Endothelial cell (in vitro differentiated cells): ENCODE data around the gene GTF2A1. TPM values are rescaled to one million over a fixed set of nuclear protein-coding genes. Genes with fewer than 3 reads are reported as not detected.

ENCODE experiments used
- DNase-seq: peaks from one replicate; pipeline ENCODE4 v3.0.0; 2021; ENCODE audit warnings: low spot score
- H3K27ac Mint-ChIP-seq: one replicate; pipeline ENCODE4 v1.8.0; 2021; ENCODE audit warnings: mixed read lengths, inconsistent platforms; ENCODE audit not compliant: unreplicated experiment
- H3K27me3 Mint-ChIP-seq: one replicate; pipeline ENCODE4 v1.8.0; 2021; ENCODE audit warnings: mild to moderate bottlenecking, moderate library complexity, mixed read lengths, inconsistent platforms; ENCODE audit not compliant: unreplicated experiment
- H3K36me3 Mint-ChIP-seq: one replicate; pipeline ENCODE4 v1.8.0; 2021; ENCODE audit warnings: mild to moderate bottlenecking, low read depth, mixed read lengths, inconsistent platforms; ENCODE audit not compliant: unreplicated experiment
- H3K4me1 Mint-ChIP-seq: one replicate; pipeline ENCODE4 v1.8.0; 2021; ENCODE audit warnings: mild to moderate bottlenecking, mixed read lengths, inconsistent platforms; ENCODE audit not compliant: unreplicated experiment
- H3K4me3 Mint-ChIP-seq: one replicate; pipeline ENCODE4 v1.8.0; 2021; ENCODE audit warnings: mild to moderate bottlenecking, mixed read lengths, inconsistent platforms; ENCODE audit not compliant: unreplicated experiment
- H3K9me3 Mint-ChIP-seq: one replicate; pipeline ENCODE4 v1.8.0; 2021; ENCODE audit warnings: mixed read lengths, inconsistent platforms; ENCODE audit not compliant: unreplicated experiment
- long read RNA-seq: library from polyadenylated mRNA; unstranded; transcript quantifications from one replicate; pipeline ENCODE4 v2.0.0, GENCODE V29; 2020; ENCODE audit not compliant: unreplicated experiment
- total RNA-seq: library from RNA; stranded (reverse); fragmentation: NEBNext Ultra II Directional; extraction: Animal tissue kit (Norgen Biotek cat#: 25700); gene quantifications from one replicate; pipeline ENCODE4 v1.2.1, GENCODE V29; 2021; ENCODE audit not compliant: unreplicated experiment
- TF ChIP-seq, protein P1 (sequence below): fragments of 200-600 bp; sonication (generic); IDR thresholded peaks from one replicate; pipeline ENCODE4 v1.5.0; 2021; ENCODE audit warnings: antibody characterized with exemption; ENCODE audit not compliant: unreplicated experiment

The GTF2A1 gene
- 34.6 TPM for total RNA-seq
- long read RNA-seq, result 0 reads

DNA sequence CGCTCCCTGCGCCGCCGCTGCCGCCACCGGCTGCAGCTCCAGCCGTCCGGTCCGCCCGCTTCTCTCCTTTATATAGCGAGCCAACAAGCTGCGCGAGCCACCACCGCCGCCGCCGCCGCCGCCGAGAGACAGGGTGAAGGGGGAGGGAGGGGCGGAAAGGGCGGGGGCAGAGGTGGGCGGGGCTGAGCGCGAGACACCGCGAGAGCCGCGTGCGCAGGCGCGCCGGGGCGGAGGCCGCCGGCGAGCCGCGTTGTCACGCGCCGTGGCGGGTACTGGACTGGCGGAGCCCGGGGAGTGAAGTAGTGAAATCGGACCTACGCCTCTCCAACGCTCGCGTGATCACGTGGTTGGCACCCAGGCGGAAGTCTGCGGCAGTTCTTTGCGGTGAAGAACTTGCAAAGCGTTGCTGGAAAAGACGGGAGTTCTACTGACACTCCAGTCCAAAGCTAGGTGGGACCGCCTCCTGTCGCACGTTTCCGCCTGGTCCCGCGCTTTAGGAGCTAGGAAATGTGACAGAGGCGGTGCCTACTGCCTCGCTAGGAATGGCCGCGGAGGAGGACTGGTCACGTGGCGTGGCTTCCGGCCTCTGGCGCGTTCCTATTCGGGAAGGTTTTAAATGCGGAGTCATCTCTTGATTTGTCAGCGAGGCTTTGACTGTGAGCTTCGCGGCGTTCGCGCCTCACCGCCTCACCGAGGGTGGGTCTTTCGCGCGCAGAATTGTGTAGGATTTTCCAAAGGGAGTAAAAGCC, at the start of gene GTF2A1:
Gene GTF2A1 (minus strand): TSS at position 130 of the 749 bp plus-strand sequence. CDS start 441 bp downstream, outside the sequence.
- Mint-ChIP-seq H3K4me1 (peaks cover 17% of the 10 kb centered on the region), H3K27me3 (peaks cover 24% of the 10 kb centered on the region), H3K27ac (peak within 1 kb of the TSS; percentile 100), H3K9me3 (no peaks in the 10 kb centered on the region), H3K36me3 (peaks cover 8% of the 10 kb centered on the region), H3K4me3 (peak within 1 kb of the TSS; percentile 99)
- peak; percentile 97 for DNase-seq
- TF ChIP-seq, protein P1, sequence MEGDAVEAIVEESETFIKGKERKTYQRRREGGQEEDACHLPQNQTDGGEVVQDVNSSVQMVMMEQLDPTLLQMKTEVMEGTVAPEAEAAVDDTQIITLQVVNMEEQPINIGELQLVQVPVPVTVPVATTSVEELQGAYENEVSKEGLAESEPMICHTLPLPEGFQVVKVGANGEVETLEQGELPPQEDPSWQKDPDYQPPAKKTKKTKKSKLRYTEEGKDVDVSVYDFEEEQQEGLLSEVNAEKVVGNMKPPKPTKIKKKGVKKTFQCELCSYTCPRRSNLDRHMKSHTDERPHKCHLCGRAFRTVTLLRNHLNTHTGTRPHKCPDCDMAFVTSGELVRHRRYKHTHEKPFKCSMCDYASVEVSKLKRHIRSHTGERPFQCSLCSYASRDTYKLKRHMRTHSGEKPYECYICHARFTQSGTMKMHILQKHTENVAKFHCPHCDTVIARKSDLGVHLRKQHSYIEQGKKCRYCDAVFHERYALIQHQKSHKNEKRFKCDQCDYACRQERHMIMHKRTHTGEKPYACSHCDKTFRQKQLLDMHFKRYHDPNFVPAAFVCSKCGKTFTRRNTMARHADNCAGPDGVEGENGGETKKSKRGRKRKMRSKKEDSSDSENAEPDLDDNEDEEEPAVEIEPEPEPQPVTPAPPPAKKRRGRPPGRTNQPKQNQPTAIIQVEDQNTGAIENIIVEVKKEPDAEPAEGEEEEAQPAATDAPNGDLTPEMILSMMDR, result no peak

DNA sequence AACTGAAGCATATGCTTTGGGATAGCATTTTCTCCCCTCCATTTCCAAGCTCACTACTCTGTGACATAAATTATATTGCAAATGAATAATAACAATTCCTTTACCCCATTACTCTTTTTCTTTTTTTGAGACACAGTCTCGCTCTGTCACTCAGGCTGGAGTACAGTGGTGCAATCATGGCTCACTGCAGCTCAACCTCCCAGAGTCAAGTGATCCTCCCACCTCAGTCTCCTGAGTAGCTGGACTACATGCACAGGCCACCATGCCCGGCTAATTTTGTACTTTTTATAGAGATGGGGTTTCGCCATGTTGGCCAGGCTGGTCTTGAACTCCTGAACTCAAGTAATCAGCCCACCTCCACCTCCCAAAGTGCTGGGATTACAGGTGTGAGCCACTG, 49.2 kb upstream of the GTF2A1 start:
- Mint-ChIP-seq H3K9me3 (no peaks in the 10 kb centered on the region), H3K4me3 (no peak overlapping the region), H3K27me3 (no peaks in the 10 kb centered on the region), H3K27ac (peak overlapping the region; percentile 58), H3K36me3 (peaks cover 11% of the 10 kb centered on the region), H3K4me1 (peaks cover 42% of the 10 kb centered on the region)
- no peak for DNase-seq
- TF ChIP-seq, protein P1, result no peak

DNA sequence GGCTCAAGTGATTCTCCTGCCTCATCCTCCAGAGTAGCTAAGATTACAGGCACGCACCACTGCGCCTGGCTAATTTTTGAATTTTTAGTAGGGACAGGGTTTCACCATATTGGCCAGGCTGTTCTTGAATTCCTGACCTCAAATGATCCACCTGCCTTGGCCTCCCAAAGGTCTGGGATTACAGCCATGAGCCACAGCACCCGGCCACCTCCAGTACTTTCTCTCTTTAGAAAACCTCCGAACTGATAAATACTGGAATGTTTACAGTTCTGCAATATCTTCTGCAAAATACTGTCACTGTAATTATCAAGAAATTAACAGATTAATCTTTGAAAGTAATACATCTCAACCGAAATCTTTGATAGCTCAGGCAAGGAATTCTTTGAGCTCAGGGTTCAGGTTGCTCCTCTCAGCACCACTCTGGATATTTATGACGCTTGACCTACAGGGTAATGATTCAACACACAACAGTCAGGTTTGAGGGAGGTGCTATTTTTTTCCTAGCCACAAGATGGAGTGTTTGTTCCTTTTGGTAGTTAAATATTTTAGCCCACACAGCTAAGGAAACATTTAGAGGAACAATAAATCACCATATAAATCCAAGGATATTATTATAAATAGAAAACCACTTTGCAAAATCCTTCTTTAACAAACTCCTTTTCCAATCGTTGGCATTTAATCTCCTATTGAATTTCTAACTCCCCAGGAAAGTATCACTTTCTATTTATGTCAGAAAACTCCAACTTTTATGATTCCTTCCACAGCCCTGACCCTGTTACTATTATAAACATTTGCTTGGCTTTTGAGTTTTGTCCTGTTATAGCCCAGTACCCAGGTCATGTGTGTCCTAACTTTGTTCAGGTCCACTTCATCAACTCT, 48.6 kb upstream of the GTF2A1 start:
- Mint-ChIP-seq H3K4me3 (no peak overlapping the region), H3K27ac (peak overlapping the region; percentile 58), H3K9me3 (no peaks in the 10 kb centered on the region), H3K36me3 (peaks cover 8% of the 10 kb centered on the region), H3K4me1 (peaks cover 42% of the 10 kb centered on the region), H3K27me3 (no peaks in the 10 kb centered on the region)
- peak; percentile 42 for DNase-seq
- TF ChIP-seq, protein P1, result peak; percentile 82

DNA sequence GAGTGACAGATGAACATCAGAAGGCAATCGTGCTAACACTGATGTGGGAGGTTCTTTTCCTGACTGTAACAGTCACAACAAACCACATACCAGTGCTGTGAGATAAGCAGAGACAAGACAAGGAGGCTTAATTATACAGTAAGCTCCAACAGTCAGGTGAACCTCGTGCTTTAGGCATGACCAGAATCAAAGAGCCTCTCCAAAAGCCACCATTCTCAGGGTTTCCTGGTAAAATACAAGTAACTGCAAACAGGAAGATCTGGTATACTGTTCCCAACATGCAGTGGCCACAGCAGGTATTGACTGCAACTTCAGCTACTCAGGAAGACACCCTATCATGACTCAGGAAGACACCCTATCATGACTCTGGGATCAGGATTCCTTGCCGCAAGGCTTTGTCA, 47.3 kb upstream of the GTF2A1 start:
- peak overlapping the region; percentile 17 for H3K27ac Mint-ChIP-seq
- H3K27me3 Mint-ChIP-seq, result no peaks in the 10 kb centered on the region

More for the DNA sequence above, 47.3 kb upstream of the GTF2A1 start:
- no peak for DNase-seq
- TF ChIP-seq, protein P1, result no peak
- Mint-ChIP-seq H3K4me3 (no peak overlapping the region), H3K36me3 (peaks cover 8% of the 10 kb centered on the region), H3K9me3 (no peaks in the 10 kb centered on the region), H3K4me1 (peaks cover 47% of the 10 kb centered on the region)
